Vagina (tissue), 2 donors: ENCODE data around the gene ATP8B1. TPM values are rescaled to one million over a fixed set of nuclear protein-coding genes. Genes with fewer than 3 reads are reported as not detected.
"Not testable (repeated sequence)": the region's sequence is repeated elsewhere in the genome, so short reads cannot be mapped to it uniquely, and the experiment has no call there.

Source experiments
- DNase-seq, 2 donors: peaks; one replicate each; pipeline ENCODE4 v3.0.0-alpha.2; 2017; ENCODE audit errors: extremely low spot score in 2 of 2
- H3K27ac ChIP-seq: fragments of 200-600 bp; sonication (generic); one replicate; pipeline ENCODE4 v1.5.1; 2019
- H3K27me3 ChIP-seq: fragments of 200-600 bp; sonication (generic); one replicate; pipeline ENCODE4 v1.5.1; 2019
- H3K36me3 ChIP-seq, 2 donors: fragments of 200-600 bp; sonication (generic); one replicate each; pipeline ENCODE4 v1.5.1; 2017 to 2019
- H3K4me1 ChIP-seq: fragments of 200-600 bp; sonication (generic); one replicate; pipeline ENCODE4 v1.5.1; 2019
- H3K4me3 ChIP-seq, 2 donors: fragments of 200-600 bp; sonication (generic); 1 replicate in 1 of 2; 2 replicates in 1 of 2; pipeline ENCODE4 v1.5.1; 2016 to 2019
- H3K9me3 ChIP-seq: fragments of 200-600 bp; sonication (generic); one replicate; pipeline ENCODE4 v1.5.1; 2019
- CTCF ChIP-seq, 3 experiments: fragments of 450-650 bp in 2 of 3; fragments of 200-600 bp in 1 of 3; sonication (generic) in 1 of 3; IDR thresholded peaks; one replicate each; pipeline ENCODE4 v1.5.1; 2017 to 2019; ENCODE audit warnings: antibody characterized with exemption in 3 of 3, mild to moderate bottlenecking in 2 of 3, moderate library complexity in 2 of 3
- POLR2A ChIP-seq, 2 donors: fragments of 450-650 bp; IDR thresholded peaks; one replicate each; pipeline ENCODE4 v1.6.1; 2017; ENCODE audit warnings: antibody characterized with exemption in 2 of 2, mild to moderate bottlenecking in 2 of 2, moderate library complexity in 2 of 2
- POLR2AphosphoS5 ChIP-seq, 2 donors: sonication (generic); formaldehyde crosslinking; IDR thresholded peaks; one replicate each; pipeline ENCODE4 v1.9.0; 2017; ENCODE audit warnings: antibody characterized with exemption in 2 of 2, mild to moderate bottlenecking in 2 of 2, low read depth in 1 of 2; ENCODE audit not compliant: insufficient read depth in 1 of 2
- intact Hi-C: fragments of 100-400 bp; cut with DNase I; formaldehyde crosslinking; loops from one replicate; pipeline ENCODE4 v1.15.1; 2023
- total RNA-seq: library from RNA; depleted of rRNA; stranded (reverse); fragments of >200 nt; gene quantifications from one replicate; pipeline ENCODE4 v1.2.3, GENCODE V29; 2016

ATP8B1 gene
- total RNA-seq, 1 donor from 2014 or later = 41.5 TPM

DNA sequence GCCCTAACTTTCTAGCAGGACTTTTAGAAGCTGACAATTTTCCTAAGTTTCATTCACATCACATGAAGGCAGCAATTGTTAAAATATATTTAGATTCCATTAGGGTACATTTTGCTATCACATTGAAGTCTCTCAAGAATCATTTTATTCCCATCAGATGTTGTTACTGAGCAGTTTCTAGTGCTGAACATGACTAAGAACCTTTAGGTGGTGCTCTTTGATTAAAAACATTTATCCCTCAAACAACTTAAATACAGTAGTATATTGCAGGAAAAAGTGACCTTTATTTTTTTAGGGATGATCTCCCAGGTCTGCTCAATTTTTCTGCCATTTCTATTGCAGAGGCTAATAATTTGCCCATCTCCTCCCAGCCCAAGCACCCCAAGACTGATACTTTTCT is 158.6 kb downstream of the ATP8B1 start:
- no peaks in the 10 kb centered on the region for H3K9me3 ChIP-seq
- no peak overlapping the region for H3K4me3 ChIP-seq
- no peak overlapping the region for H3K27ac ChIP-seq
- H3K36me3 ChIP-seq = peaks cover 0 to 16% of the 10 kb centered on the region in 2 donors
- DNase-seq = no peak
- intact Hi-C loops = no loop called here
- TF ChIP-seq CTCF (IDR thresholded peaks at IDR 0.05) (no peak), POLR2AphosphoS5 (IDR thresholded peaks at IDR 0.05; ENCODE audit: insufficient read depth in 1 of 2, low read depth in 1 of 2) (no peak), POLR2A (IDR thresholded peaks at IDR 0.05) (no peak)
- H3K4me1 ChIP-seq = no peaks in the 10 kb centered on the region
- no peaks in the 10 kb centered on the region for H3K27me3 ChIP-seq

- H3K36me3 ChIP-seq = peaks cover 0 to 14% of the 10 kb centered on the region in 2 donors
- intact Hi-C loops, H3K27ac ChIP-seq, H3K4me1 ChIP-seq, H3K27me3 ChIP-seq, H3K9me3 ChIP-seq, H3K4me3 ChIP-seq, DNase-seq: not testable (repeated sequence)
Observed at GRCh38 chr18:57643726-57644125, 159.4 kb downstream of the ATP8B1 start.

- DNase-seq, H3K4me3 ChIP-seq, H3K36me3 ChIP-seq, H3K4me1 ChIP-seq, H3K27me3 ChIP-seq, H3K27ac ChIP-seq, intact Hi-C loops, H3K9me3 ChIP-seq: not testable (repeated sequence)
Observed at GRCh38 chr18:57642462-57642861, 160.7 kb downstream of the ATP8B1 start.

- no peak overlapping the region for H3K4me3 ChIP-seq
- no peaks in the 10 kb centered on the region for H3K9me3 ChIP-seq
- H3K27ac ChIP-seq = no peak overlapping the region
- intact Hi-C loops = no loop called here
- DNase-seq = no peak
- no peaks in the 10 kb centered on the region for H3K27me3 ChIP-seq
- no peaks in the 10 kb centered on the region for H3K36me3 ChIP-seq
- TF ChIP-seq POLR2A (IDR thresholded peaks at IDR 0.05) (no peak), CTCF (IDR thresholded peaks at IDR 0.05) (no peak), POLR2AphosphoS5 (IDR thresholded peaks at IDR 0.05; ENCODE audit: insufficient read depth in 1 of 2, low read depth in 1 of 2) (no peak)
- H3K4me1 ChIP-seq = no peaks in the 10 kb centered on the region
Observed at GRCh38 chr18:57640749-57641148, 162.4 kb downstream of the ATP8B1 start.

DNA sequence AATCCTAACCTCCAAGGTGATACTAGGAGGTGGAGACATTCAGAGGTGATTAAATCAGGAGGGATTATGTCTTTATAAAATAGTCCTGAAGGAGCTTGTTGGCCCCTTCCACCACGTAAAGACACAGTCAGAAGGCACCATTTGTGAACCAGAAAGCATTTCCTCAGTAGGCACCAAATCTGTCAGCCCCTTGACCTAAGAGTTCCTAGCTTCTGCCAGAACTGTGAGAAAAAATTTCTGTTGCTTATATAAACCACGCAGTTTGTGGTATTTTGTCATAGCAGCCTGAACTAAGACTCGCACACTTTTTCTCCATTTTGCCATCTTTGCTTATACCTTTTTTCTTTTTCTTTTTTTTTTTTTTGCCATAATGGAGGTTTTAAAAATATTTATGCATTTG is 162.9 kb downstream of the ATP8B1 start:
- Histone ChIP-seq H3K4me1 (no peaks in the 10 kb centered on the region), H3K4me3 (no peak overlapping the region), H3K9me3 (no peaks in the 10 kb centered on the region), H3K27ac (no peak overlapping the region), H3K36me3 (no peaks in the 10 kb centered on the region), H3K27me3 (no peaks in the 10 kb centered on the region)
- DNase-seq = no peak
- TF ChIP-seq POLR2A (IDR thresholded peaks at IDR 0.05) = no peak
- TF ChIP-seq CTCF (IDR thresholded peaks at IDR 0.05) = no peak
- TF ChIP-seq POLR2AphosphoS5 (IDR thresholded peaks at IDR 0.05; ENCODE audit: insufficient read depth in 1 of 2, low read depth in 1 of 2) = no peak
- intact Hi-C loops = no loop called here

DNA sequence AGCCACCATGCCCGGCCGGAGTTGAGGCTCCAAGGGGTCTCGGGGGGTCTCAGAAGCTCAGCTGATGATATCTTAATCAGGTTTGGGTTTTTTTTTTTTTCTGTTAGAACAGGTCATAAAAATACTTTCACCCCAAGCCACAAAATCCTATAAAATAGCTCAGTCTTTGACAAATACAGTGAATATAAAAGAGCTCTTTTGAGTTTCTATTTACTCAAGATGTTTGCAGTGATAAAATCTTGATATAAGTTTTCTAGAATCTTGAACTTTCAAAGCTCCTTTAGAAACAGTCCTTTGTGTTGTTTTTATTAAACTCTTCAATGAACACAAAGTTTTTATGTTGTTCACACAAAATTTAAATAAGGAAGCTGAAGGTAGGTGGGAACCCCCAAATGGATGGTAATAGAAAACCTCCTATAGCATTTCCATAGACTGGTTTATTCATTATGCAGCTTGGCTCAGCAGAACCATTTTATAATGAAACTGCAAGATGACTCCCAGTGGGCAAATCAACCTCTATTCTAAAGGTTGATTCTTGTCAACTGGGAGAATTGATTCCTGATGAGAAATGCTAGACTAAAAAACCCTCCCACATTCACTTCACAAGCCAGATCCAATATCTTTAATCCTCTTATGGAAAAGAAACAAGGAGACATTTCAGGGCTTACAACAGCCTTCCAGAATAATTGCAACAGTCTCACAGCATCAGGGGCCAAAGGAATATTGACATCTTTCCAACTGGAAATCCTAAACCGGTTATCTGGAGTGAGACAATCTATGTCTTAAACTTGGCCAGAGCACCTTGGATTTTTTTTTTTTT is 167.9 kb downstream of the ATP8B1 start:
- Histone ChIP-seq H3K4me3 (no peak overlapping the region), H3K4me1 (peaks cover 14% of the 10 kb centered on the region), H3K36me3 (no peaks in the 10 kb centered on the region), H3K27ac (no peak overlapping the region), H3K27me3 (no peaks in the 10 kb centered on the region), H3K9me3 (no peaks in the 10 kb centered on the region)
- TF ChIP-seq POLR2AphosphoS5 (IDR thresholded peaks at IDR 0.05; ENCODE audit: insufficient read depth in 1 of 2, low read depth in 1 of 2) (no peak), POLR2A (IDR thresholded peaks at IDR 0.05) (no peak), CTCF (IDR thresholded peaks at IDR 0.05) (no peak)
- DNase-seq = no peak
- intact Hi-C loops = no loop called here
